Trophoblast cell (in vitro differentiated cells and primary cell): ENCODE measurements around the gene APOF.
"Not testable (repeated sequence)": the region's sequence is repeated elsewhere in the genome, so short reads cannot be mapped to it uniquely, and the experiment has no call there.

Experiments
- DNase-seq, 2 donors: peaks; one replicate each; pipeline ENCODE4 v3.0.0-alpha.2; 2016
- H2AFZ ChIP-seq: 2 replicates; pipeline ENCODE4 v1.6.1; 2013; ENCODE audit warnings: low read length, moderate library complexity, mild to moderate bottlenecking; ENCODE audit not compliant: insufficient read depth, poor library complexity
- H2AK5ac ChIP-seq: 2 replicates; pipeline ENCODE4 v1.6.1; 2013; ENCODE audit warnings: mild to moderate bottlenecking, low read length
- H2BK120ac ChIP-seq: 2 replicates; pipeline ENCODE4 v1.6.1; 2013; ENCODE audit warnings: low read length, mild to moderate bottlenecking, moderate library complexity; ENCODE audit not compliant: insufficient read depth, poor library complexity
- H2BK12ac ChIP-seq: 2 replicates; pipeline ENCODE4 v1.6.1; 2013; ENCODE audit warnings: mild to moderate bottlenecking, low read length, moderate library complexity
- H2BK5ac ChIP-seq: 2 replicates; pipeline ENCODE4 v1.6.1; 2013; ENCODE audit warnings: low read length, low read depth, moderate library complexity, mild to moderate bottlenecking; ENCODE audit not compliant: poor library complexity
- H3K14ac ChIP-seq: 2 replicates; pipeline ENCODE4 v1.6.1; 2013; ENCODE audit warnings: mild to moderate bottlenecking, low read length
- H3K18ac ChIP-seq: 2 replicates; pipeline ENCODE4 v1.6.1; 2013; ENCODE audit warnings: mild to moderate bottlenecking, low read length
- H3K23ac ChIP-seq: 2 replicates; pipeline ENCODE4 v1.6.1; 2013; ENCODE audit warnings: low read length
- H3K27ac ChIP-seq: 2 replicates; pipeline ENCODE4 v1.5.1; 2013; ENCODE audit warnings: low read depth, mild to moderate bottlenecking, inconsistent platforms, low read length, moderate library complexity
- H3K27me3 ChIP-seq: 2 replicates; pipeline ENCODE4 v1.6.1; 2013; ENCODE audit warnings: inconsistent platforms, mild to moderate bottlenecking, low read length, moderate library complexity; ENCODE audit not compliant: insufficient read depth
- H3K36me3 ChIP-seq, 2 experiments: 1 replicate in 1 of 2; 2 replicates in 1 of 2; pipeline ENCODE4 v1.6.1; 2013; ENCODE audit warnings: low read length in 2 of 2, mild to moderate bottlenecking in 2 of 2, moderate library complexity in 1 of 2; ENCODE audit not compliant: insufficient read depth in 2 of 2, control insufficient read depth in 1 of 2
- H3K4ac ChIP-seq: 2 replicates; pipeline ENCODE4 v1.6.1; 2013; ENCODE audit warnings: low read depth, mild to moderate bottlenecking, low read length, moderate library complexity
- H3K4me1 ChIP-seq, 2 experiments: 1 replicate in 1 of 2; 2 replicates in 1 of 2; pipeline ENCODE4 v1.6.1; 2013; ENCODE audit warnings: low read length in 2 of 2, mild to moderate bottlenecking in 2 of 2, moderate library complexity in 1 of 2; ENCODE audit not compliant: insufficient read depth in 2 of 2, control insufficient read depth in 1 of 2
- H3K4me2 ChIP-seq: 2 replicates; pipeline ENCODE4 v1.6.1; 2013; ENCODE audit warnings: inconsistent platforms, mild to moderate bottlenecking, low read length, moderate library complexity
- H3K4me3 ChIP-seq: 2 replicates; pipeline ENCODE4 v1.5.1; 2013; ENCODE audit warnings: mild to moderate bottlenecking, low read depth, low read length, inconsistent platforms
- H3K79me1 ChIP-seq: one replicate; pipeline ENCODE4 v1.6.1; 2013; ENCODE audit warnings: low read length
- H3K79me2 ChIP-seq: 2 replicates; pipeline ENCODE4 v1.6.1; 2013; ENCODE audit warnings: low read length, mild to moderate bottlenecking; ENCODE audit not compliant: control insufficient read depth, insufficient read depth, poor library complexity
- H3K9ac ChIP-seq: 2 replicates; pipeline ENCODE4 v1.6.1; 2013; ENCODE audit warnings: mild to moderate bottlenecking, low read length
- H3K9me3 ChIP-seq: 2 replicates; pipeline ENCODE4 v1.6.1; 2013; ENCODE audit warnings: low read depth, mild to moderate bottlenecking, control low read depth, inconsistent platforms, low read length; ENCODE audit not compliant: insufficient read depth
- H4K12ac ChIP-seq: 2 replicates; pipeline ENCODE4 v1.6.1; 2013; ENCODE audit warnings: low read depth, mild to moderate bottlenecking, low read length, moderate library complexity
- H4K8ac ChIP-seq: 2 replicates; pipeline ENCODE4 v1.6.1; 2013; ENCODE audit warnings: low read depth, mild to moderate bottlenecking, low read length, moderate library complexity
- H4K91ac ChIP-seq: one replicate; pipeline ENCODE4 v1.6.1; 2013; ENCODE audit warnings: low read depth, mild to moderate bottlenecking, low read length, moderate library complexity
- WGBS: extraction: QIAGEN DNeasy Blood & Tissue Kit; methylation state at CpG from one replicate; pipeline ENCODE4 v1.1.7; 2013; ENCODE audit warnings: missing lambda C conversion rate; ENCODE audit not compliant: insufficient read length, insufficient coverage; ENCODE audit errors: extremely low coverage; 5-methylcytosine and 5-hydroxymethylcytosine counted together

The APOF gene

DNA sequence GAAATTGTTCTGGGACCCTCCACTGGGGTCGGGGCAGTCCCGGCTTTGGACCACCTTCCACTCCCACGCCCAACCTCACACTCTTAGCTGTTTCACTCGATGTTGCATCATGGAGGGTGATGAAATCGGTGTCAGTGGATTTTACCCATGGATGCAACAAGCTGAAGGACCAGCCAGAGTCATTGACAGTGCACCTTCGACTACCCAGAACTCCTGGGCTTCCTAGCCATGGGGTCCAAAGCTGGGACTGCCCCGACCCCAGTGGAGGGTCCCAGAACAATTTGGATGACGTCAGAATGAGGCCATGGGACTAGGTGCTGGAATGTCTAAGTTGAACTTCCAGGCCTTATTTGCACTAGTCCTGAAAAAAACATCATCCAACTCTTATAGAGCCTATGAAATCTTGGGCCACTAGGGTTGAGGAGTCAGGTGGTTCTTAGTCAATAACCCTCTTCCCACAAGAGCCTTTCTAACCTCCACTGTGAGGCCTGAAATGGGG is 24.9 kb downstream of the APOF start:
- Histone ChIP-seq H2BK120ac (no peak overlapping the region), H3K4me3 (no peak overlapping the region), H4K12ac (no peak overlapping the region), H3K4ac (no peak overlapping the region), H3K27ac (no peak overlapping the region), H2BK12ac (no peak overlapping the region), H3K27me3 (no peaks in the 10 kb centered on the region), H3K79me1 (peaks cover 8% of the 10 kb centered on the region), H3K23ac (no peak overlapping the region), H3K36me3 (peaks cover 0 to 3% of the 10 kb centered on the region in 2 experiments), H4K8ac (no peak overlapping the region), H2AK5ac (no peak overlapping the region), H3K9ac (no peak overlapping the region), H3K4me2 (no peak overlapping the region), H3K79me2 (peaks cover 2% of the 10 kb centered on the region), H3K9me3 (no peaks in the 10 kb centered on the region), H3K14ac (no peak overlapping the region), H2AFZ (no peak overlapping the region), H4K91ac (no peak overlapping the region), H3K18ac (no peak overlapping the region), H3K4me1 (peaks cover 9 to 12% of the 10 kb centered on the region in 2 experiments), H2BK5ac (no peak overlapping the region)
- peak in 1 of 2 donors; percentile 23 for DNase-seq
- WGBS, result no CpG with 5 or more reads among the region's 8 CpGs

DNA sequence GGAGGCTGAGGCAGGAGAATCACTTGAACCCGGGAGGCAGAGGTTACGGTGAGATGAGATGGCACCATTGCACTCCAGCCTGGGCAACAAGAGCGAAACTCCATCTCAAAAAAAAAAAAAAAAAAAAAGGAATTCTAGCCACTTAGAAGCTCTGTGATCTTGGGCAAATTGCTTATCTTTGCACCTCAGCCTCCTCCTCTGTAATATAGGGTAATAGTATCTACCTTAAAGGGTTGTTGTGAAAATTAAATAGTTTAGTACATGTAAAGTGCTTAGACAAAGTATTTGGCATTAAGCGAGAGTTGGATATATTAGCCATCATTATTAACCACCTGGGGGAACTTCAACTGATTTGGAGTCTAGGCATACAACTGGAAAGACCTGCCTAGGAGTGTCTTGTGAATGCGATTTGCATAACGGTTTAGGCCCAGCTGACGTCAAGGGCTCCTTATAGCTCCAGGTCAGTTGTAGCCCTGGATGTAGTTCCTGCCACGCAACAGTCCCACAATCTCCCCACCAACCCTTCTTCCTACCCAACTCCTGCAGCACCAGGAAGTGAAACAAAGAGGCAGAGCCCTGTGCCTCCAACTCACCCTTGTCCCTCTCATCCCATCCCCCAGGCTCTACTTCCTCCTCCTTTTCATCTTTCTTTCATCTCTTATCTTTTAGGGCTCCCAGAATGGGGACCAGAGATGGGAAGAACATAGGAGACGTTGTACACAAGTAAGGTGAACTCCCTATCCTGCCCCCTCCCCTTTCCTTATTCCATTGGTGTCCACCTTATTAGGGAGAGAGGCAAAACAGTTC is 26.1 kb downstream of the APOF start:
- DNase-seq, result peak in 1 of 2 donors; percentile 44
- no CpG with 5 or more reads among the region's 9 CpGs for WGBS
- no peaks in the 10 kb centered on the region for H3K36me3 ChIP-seq
- no peak overlapping the region for H4K8ac ChIP-seq
- no peak overlapping the region for H3K14ac ChIP-seq
- H3K4ac ChIP-seq, result no peak overlapping the region
- H4K12ac ChIP-seq, result no peak overlapping the region
- no peak overlapping the region for H3K9ac ChIP-seq
- H3K4me1 ChIP-seq, result peaks cover 9 to 13% of the 10 kb centered on the region in 2 experiments
- no peak overlapping the region for H2AFZ ChIP-seq
- H3K79me1 ChIP-seq, result peaks cover 8% of the 10 kb centered on the region
- H3K79me2 ChIP-seq, result peaks cover 2% of the 10 kb centered on the region
- H3K4me2 ChIP-seq, result no peak overlapping the region
- no peak overlapping the region for H2BK5ac ChIP-seq
- H3K9me3 ChIP-seq, result no peaks in the 10 kb centered on the region
- no peak overlapping the region for H3K18ac ChIP-seq
- H4K91ac ChIP-seq, result no peak overlapping the region
- H3K27ac ChIP-seq, result no peak overlapping the region
- no peaks in the 10 kb centered on the region for H3K27me3 ChIP-seq
- no peak overlapping the region for H3K4me3 ChIP-seq
- peak overlapping the region; percentile 78 for H3K23ac ChIP-seq
- no peak overlapping the region for H2AK5ac ChIP-seq
- H2BK120ac ChIP-seq, result no peak overlapping the region
- no peak overlapping the region for H2BK12ac ChIP-seq

DNA sequence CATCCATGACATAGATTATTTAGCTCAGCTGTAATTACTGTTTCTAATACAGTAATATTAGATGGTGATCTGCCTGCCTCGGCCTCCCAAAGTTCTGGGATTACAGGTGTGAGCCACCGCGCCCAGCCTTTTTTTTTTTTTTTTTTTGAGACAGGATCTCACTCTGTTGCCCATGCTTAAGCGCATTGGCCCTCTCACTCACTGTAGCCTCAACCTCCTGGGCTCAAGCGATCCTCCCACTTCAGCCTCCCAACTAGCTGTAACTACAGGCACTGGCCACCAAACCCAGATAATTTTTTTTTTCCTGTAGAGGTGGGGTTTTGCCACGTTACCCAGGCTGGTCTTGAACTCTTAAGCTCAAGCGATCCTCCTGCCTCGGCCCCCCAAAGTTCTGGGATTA is 27.1 kb downstream of the APOF start:
- H2BK120ac ChIP-seq, H2BK5ac ChIP-seq, H3K4me3 ChIP-seq, H3K36me3 ChIP-seq, H3K4ac ChIP-seq, H3K14ac ChIP-seq, H2BK12ac ChIP-seq, H2AFZ ChIP-seq, H4K8ac ChIP-seq, H3K27me3 ChIP-seq, H4K12ac ChIP-seq, H3K79me1 ChIP-seq, H3K4me2 ChIP-seq, H3K9me3 ChIP-seq, H3K27ac ChIP-seq, H3K9ac ChIP-seq, H3K18ac ChIP-seq, DNase-seq, H4K91ac ChIP-seq, H2AK5ac ChIP-seq, H3K79me2 ChIP-seq, H3K23ac ChIP-seq: not testable (repeated sequence)
- H3K4me1 ChIP-seq, result peaks cover 9 to 10% of the 10 kb centered on the region in 2 experiments
- no CpG with 5 or more reads among the region's 8 CpGs for WGBS

DNA sequence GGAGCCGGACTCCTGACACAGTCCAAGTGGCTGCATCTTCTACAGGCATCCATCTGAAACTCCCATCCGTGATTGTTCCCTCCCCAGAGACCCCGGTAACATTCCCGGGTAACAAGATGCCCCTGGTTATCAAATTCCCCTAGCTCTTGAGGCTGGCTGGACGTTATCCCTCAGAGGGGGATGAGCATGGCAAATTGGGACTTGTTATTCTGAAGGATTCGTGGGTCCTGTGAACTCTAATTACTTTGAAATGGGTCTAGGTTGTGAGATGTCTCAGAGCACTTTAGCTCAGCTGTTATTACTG is 28.2 kb downstream of the APOF start:
- H3K27ac ChIP-seq, result peak overlapping the region; percentile 78
- H3K4ac ChIP-seq, result no peak overlapping the region
- H2AK5ac ChIP-seq, result no peak overlapping the region
- H2BK5ac ChIP-seq, result no peak overlapping the region
- no peak overlapping the region for H3K18ac ChIP-seq
- H2BK12ac ChIP-seq, result no peak overlapping the region
- peak overlapping the region; percentile 40 for H4K12ac ChIP-seq
- H3K23ac ChIP-seq, result no peak overlapping the region
- H2AFZ ChIP-seq, result no peak overlapping the region
- DNase-seq, result no peak
- H4K91ac ChIP-seq, result peak overlapping the region; percentile 7
- peak overlapping the region; percentile 29 for H2BK120ac ChIP-seq
- H3K4me3 ChIP-seq, result peak overlapping the region; percentile 67
- no peaks in the 10 kb centered on the region for H3K27me3 ChIP-seq
- no peaks in the 10 kb centered on the region for H3K9me3 ChIP-seq
- H3K9ac ChIP-seq, result peak overlapping the region; percentile 90
- H3K4me1 ChIP-seq, result peaks cover 8 to 9% of the 10 kb centered on the region in 2 experiments
- peak overlapping the region; percentile 82 for H3K4me2 ChIP-seq
- H3K79me1 ChIP-seq, result peaks cover 8% of the 10 kb centered on the region
- WGBS, result no CpG with 5 or more reads among the region's 6 CpGs
- H3K36me3 ChIP-seq, result no peaks in the 10 kb centered on the region
- peaks cover 2% of the 10 kb centered on the region for H3K79me2 ChIP-seq
- H3K14ac ChIP-seq, result peak overlapping the region; percentile 12
- peak overlapping the region; percentile 35 for H4K8ac ChIP-seq
